GM13976 (cell line): Measurements from ENCODE around the gene HLA-DPA1.

Experiments
- DNase-seq: peaks from one replicate; pipeline ENCODE4 v3.0.0; 2012; ENCODE audit warnings: low spot score
- in situ Hi-C: fragments of 300-500 bp; cut with MboI; formaldehyde crosslinking; loops from one replicate; pipeline ENCODE4 v1.12.0; 2022; ENCODE audit warnings: low sequenced_read_pairs, mixed read lengths, inconsistent platforms; ENCODE audit not compliant: unreplicated experiment
- TF ChIP-seq, protein P1 (sequence below): IDR thresholded peaks from 2 replicates; pipeline ENCODE4 v1.5.1; 2012; ENCODE audit warnings: borderline replicate concordance, mild to moderate bottlenecking; ENCODE audit not compliant: insufficient read depth; ENCODE audit errors: extremely low read depth, missing control alignments, control extremely low read depth

HLA-DPA1 gene

GRCh38 chr6:33052627-33053026, 20.8 kb downstream of the HLA-DPA1 start:
- in situ Hi-C loops = no loop called here
- no peak for DNase-seq
- TF ChIP-seq, protein P1, sequence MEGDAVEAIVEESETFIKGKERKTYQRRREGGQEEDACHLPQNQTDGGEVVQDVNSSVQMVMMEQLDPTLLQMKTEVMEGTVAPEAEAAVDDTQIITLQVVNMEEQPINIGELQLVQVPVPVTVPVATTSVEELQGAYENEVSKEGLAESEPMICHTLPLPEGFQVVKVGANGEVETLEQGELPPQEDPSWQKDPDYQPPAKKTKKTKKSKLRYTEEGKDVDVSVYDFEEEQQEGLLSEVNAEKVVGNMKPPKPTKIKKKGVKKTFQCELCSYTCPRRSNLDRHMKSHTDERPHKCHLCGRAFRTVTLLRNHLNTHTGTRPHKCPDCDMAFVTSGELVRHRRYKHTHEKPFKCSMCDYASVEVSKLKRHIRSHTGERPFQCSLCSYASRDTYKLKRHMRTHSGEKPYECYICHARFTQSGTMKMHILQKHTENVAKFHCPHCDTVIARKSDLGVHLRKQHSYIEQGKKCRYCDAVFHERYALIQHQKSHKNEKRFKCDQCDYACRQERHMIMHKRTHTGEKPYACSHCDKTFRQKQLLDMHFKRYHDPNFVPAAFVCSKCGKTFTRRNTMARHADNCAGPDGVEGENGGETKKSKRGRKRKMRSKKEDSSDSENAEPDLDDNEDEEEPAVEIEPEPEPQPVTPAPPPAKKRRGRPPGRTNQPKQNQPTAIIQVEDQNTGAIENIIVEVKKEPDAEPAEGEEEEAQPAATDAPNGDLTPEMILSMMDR = no peak

GRCh38 chr6:33050014-33050810, 23.2 kb downstream of the HLA-DPA1 start:
- TF ChIP-seq, protein P1 = no peak
- no peak for DNase-seq
- in situ Hi-C loops = no loop called here

GRCh38 chr6:33049323-33050013, 24.0 kb downstream of the HLA-DPA1 start:
- TF ChIP-seq, protein P1 = no peak
- in situ Hi-C loops = no loop called here
- DNase-seq = no peak

- in situ Hi-C loops = no loop called here
- DNase-seq = no peak
- TF ChIP-seq, protein P1 = no peak
Observed at GRCh38 chr6:33040157-33040556, 33.3 kb downstream of the HLA-DPA1 start.

- DNase-seq = no peak
- in situ Hi-C loops = no loop called here
- TF ChIP-seq, protein P1 = no peak
Observed at GRCh38 chr6:33036535-33036934, 36.9 kb downstream of the HLA-DPA1 start.

DNA sequence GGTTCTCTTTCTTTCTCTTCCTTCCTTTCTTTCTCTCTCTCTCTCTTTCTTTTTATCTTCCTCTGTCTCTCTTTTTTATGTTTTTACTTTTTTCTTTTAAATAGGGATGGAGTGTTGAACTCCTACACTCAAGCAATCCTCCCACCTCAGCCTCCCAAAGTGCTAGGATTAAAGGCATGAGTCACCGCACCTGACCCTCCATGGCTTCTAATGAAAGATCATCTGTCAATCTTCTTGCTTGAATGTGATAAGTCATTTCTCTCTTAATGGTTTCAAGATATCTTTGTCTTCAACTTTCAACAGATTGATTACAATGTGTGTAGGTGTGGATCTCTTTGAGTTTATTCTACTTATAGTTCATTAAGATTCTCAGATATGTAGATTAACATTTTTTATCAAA, 38.9 kb downstream of the HLA-DPA1 start:
- TF ChIP-seq, protein P1 = no peak
- DNase-seq = no peak
- in situ Hi-C loops = no loop called here

GRCh38 chr6:33030245-33030644, 43.2 kb downstream of the HLA-DPA1 start:
- DNase-seq = no peak
- TF ChIP-seq, protein P1 = no peak
- in situ Hi-C loops = no loop called here
